ENCODE results near the gene CENPW. TPM values are rescaled to one million over a fixed set of nuclear protein-coding genes. Genes with fewer than 3 reads are reported as not detected.

Gene CENPW
- total RNA-seq (1 to 10 TPM in 5 of 6 donors, under 1 TPM in 1; 0.93 to 2.9 (median 1.4) TPM), polyA plus RNA-seq (1 to 10 TPM; 2.1 to 2.5 TPM)

GRCh38 chr6:126339796-126340609 lies at the start of gene CENPW:
Gene CENPW, plus strand, starts transcription at chr6:126340115. Its CDS starts 159 bp downstream, at chr6:126340274.
- H3K9me3 ChIP-seq: no peaks in the 10 kb centered on the region
- intact Hi-C loops (cut with DNase I): no loop called here
- no peak within 1 kb of the TSS for H3K27ac ChIP-seq
- no peak for TF ChIP-seq CTCF (IDR thresholded peaks at IDR 0.05)
- ATAC-seq: peak; percentile 99 to 100 (median 100)
- peak; percentile 85 to 96 (median 92) for DNase-seq
- peaks cover 0 to 8% (median 7%) of the 10 kb centered on the region in 3 donors for H3K4me1 ChIP-seq
- peak; percentile 61 for FAIRE-seq
- peak within 1 kb of the TSS; percentile 24 to 62 (median 41) for H3K4me3 ChIP-seq
- 1 to 2% methylated on average over 46 of the region's 46 CpGs for WGBS, 2 donors
- H3K27me3 ChIP-seq: no peaks in the 10 kb centered on the region
- no peaks in the 10 kb centered on the region for H3K36me3 ChIP-seq

- H3K4me3 ChIP-seq: no peak overlapping the region
- ATAC-seq (no peak), DNase-seq (no peak), FAIRE-seq (no peak)
- no peak overlapping the region for H3K27ac ChIP-seq
- intact Hi-C loops (cut with DNase I): no loop called here
- H3K9me3 ChIP-seq: no peaks in the 10 kb centered on the region
- H3K27me3 ChIP-seq: no peaks in the 10 kb centered on the region
- H3K4me1 ChIP-seq: no peaks in the 10 kb centered on the region
- TF ChIP-seq CTCF (IDR thresholded peaks at IDR 0.05): no peak
- no peaks in the 10 kb centered on the region for H3K36me3 ChIP-seq
Measured at GRCh38 chr6:126293891-126294524, 45.9 kb upstream of the CENPW start.

GRCh38 chr6:126300126-126300525 lies 39.8 kb upstream of the CENPW start:
- FAIRE-seq (no peak), ATAC-seq (no peak), DNase-seq (no peak)
- Histone ChIP-seq H3K4me1 (no peaks in the 10 kb centered on the region), H3K27ac (no peak overlapping the region), H3K9me3 (no peaks in the 10 kb centered on the region), H3K36me3 (no peaks in the 10 kb centered on the region), H3K4me3 (no peak overlapping the region), H3K27me3 (no peaks in the 10 kb centered on the region)
- 35 to 46% methylated on average over 3 of the region's 3 CpGs for WGBS, 2 donors
- intact Hi-C loops (cut with DNase I): no loop called here
- no peak for TF ChIP-seq CTCF (IDR thresholded peaks at IDR 0.05)

- DNase-seq: no peak
- Histone ChIP-seq H3K27me3 (no peaks in the 10 kb centered on the region), H3K4me1 (no peaks in the 10 kb centered on the region), H3K4me3 (no peak overlapping the region), H3K27ac (no peak overlapping the region), H3K9me3 (no peaks in the 10 kb centered on the region), H3K36me3 (no peaks in the 10 kb centered on the region)
- no peak for FAIRE-seq
- ATAC-seq: no peak
- no peak for TF ChIP-seq CTCF (IDR thresholded peaks at IDR 0.05)
- intact Hi-C loops (cut with DNase I): no loop called here
Measured at GRCh38 chr6:126300735-126301134, 39.2 kb upstream of the CENPW start.

GRCh38 chr6:126302191-126302590 lies 37.7 kb upstream of the CENPW start:
- intact Hi-C loops (cut with DNase I): no loop called here
- H3K36me3 ChIP-seq: no peaks in the 10 kb centered on the region
- no peak for TF ChIP-seq CTCF (IDR thresholded peaks at IDR 0.05)
- no peaks in the 10 kb centered on the region for H3K9me3 ChIP-seq
- DNase-seq (no peak), ATAC-seq (no peak), FAIRE-seq (no peak)
- H3K4me3 ChIP-seq: no peak overlapping the region
- H3K27me3 ChIP-seq: no peaks in the 10 kb centered on the region
- H3K27ac ChIP-seq: no peak overlapping the region
- no peaks in the 10 kb centered on the region for H3K4me1 ChIP-seq

Measured in pancreas (tissue), 10 donors.